GM12878 (cell line): Measurements from ENCODE around the gene SPOCD1. TPM values are rescaled to one million over a fixed set of nuclear protein-coding genes. Genes with fewer than 3 reads are reported as not detected.

Experiments used
- ATAC-seq: fragments of 200-7000 bp; cut with Tn5 transposase; 3 replicates; pipeline ENCODE4 v1.9.1; 2020; ENCODE audit warnings: mild to moderate bottlenecking, moderate library complexity
- BruUV-seq: library from RNA; stranded (reverse); fragments of 400-500 nt; replicated peaks from 2 replicates; lab custom pipeline; 2021; lab: Mats Ljungman, UMichigan
- CTCF ChIA-PET: fragments of 300-600 bp; sonication (Branson Sonifier 250); formaldehyde crosslinking; extraction: SDS; loops from one replicate; lab custom pipeline; 2021; ENCODE audit warnings: inconsistent platforms; lab: Yijun Ruan, JAX
- POLR2A ChIA-PET: fragments of 350-600 bp; formaldehyde crosslinking; extraction: SDS; loops from one replicate; lab custom pipeline; 2021; ENCODE audit warnings: inconsistent platforms; lab: Charles Lee
- RAD21 ChIA-PET: fragments of 300-600 bp; sonication (Branson Sonifier 250); formaldehyde crosslinking; loops from one replicate; lab custom pipeline; 2023; ENCODE audit warnings: antibody characterized with exemption; ENCODE audit not compliant: unreplicated experiment; lab: Charles Lee
- SMC1A ChIA-PET: fragments of 300-600 bp; sonication (Branson Sonifier 250); formaldehyde crosslinking; loops from one replicate; lab custom pipeline; 2023; ENCODE audit not compliant: unreplicated experiment, uncharacterized antibody; lab: Charles Lee
- DNase-seq: peaks from one replicate; pipeline ENCODE4 v3.0.0-alpha.2; 2011; ENCODE audit warnings: low read depth, low spot score
- FAIRE-seq: peaks from 3 replicates; lab custom pipeline; 2011; peaks lifted over from hg19 to GRCh38; lab: Jason Lieb, UNC
- H2AFZ ChIP-seq: 2 replicates; pipeline ENCODE4 v1.6.0; 2011; ENCODE audit warnings: low read depth, low read length, control low read depth; ENCODE audit not compliant: control insufficient read depth
- H3K27ac ChIP-seq: 2 replicates; pipeline ENCODE4 v1.5.1; 2011; ENCODE audit warnings: control low read depth; ENCODE audit not compliant: control insufficient read depth, insufficient read depth
- H3K27me3 ChIP-seq, 2 experiments: replicated peaks in 1 of 2; 2 replicates each; pipeline versions ENCODE4 v1.6.0 to v1.6.1; 2011; ENCODE audit warnings: low read length in 1 of 2; ENCODE audit not compliant: control insufficient read depth in 2 of 2, insufficient read depth in 2 of 2
- H3K36me3 ChIP-seq, 2 experiments: 2 replicates each; pipeline ENCODE4 v1.5.1; 2011; ENCODE audit warnings: low read length in 1 of 2; ENCODE audit not compliant: control insufficient read depth in 2 of 2, insufficient read depth in 2 of 2
- H3K4me1 ChIP-seq: 2 replicates; pipeline ENCODE4 v1.6.1; 2011; ENCODE audit warnings: mild to moderate bottlenecking, low read length, moderate library complexity, mixed read lengths; ENCODE audit not compliant: control insufficient read depth, insufficient read depth
- H3K4me2 ChIP-seq: 2 replicates; pipeline ENCODE4 v1.6.0; 2011; ENCODE audit warnings: control low read depth; ENCODE audit not compliant: control insufficient read depth, insufficient read depth
- H3K4me3 ChIP-seq: fragments of 200-600 bp; sonication (generic); 2 replicates; pipeline ENCODE4 v1.5.1; 2016
- H3K79me2 ChIP-seq: 2 replicates; pipeline ENCODE4 v1.6.0; 2011; ENCODE audit warnings: low read length; ENCODE audit not compliant: control insufficient read depth, insufficient read depth
- H3K9ac ChIP-seq: 2 replicates; pipeline ENCODE4 v1.8.0; 2011; ENCODE audit warnings: low read length, control low read depth, mixed read lengths; ENCODE audit not compliant: control insufficient read depth, insufficient read depth
- H3K9me3 ChIP-seq: replicated peaks from 3 replicates; pipeline ENCODE4 v1.5.1; 2011; ENCODE audit warnings: mild to moderate bottlenecking, low read length; ENCODE audit not compliant: control insufficient read depth, insufficient read depth
- H4K20me1 ChIP-seq: 2 replicates; pipeline ENCODE4 v1.6.0; 2011; ENCODE audit not compliant: control insufficient read depth, insufficient read depth
- EZH2 ChIP-seq: IDR thresholded peaks from 2 replicates; pipeline ENCODE4 v1.6.1; 2012; ENCODE audit warnings: low read depth, mild to moderate bottlenecking, control low read depth, inconsistent platforms, low read length, borderline replicate concordance; ENCODE audit not compliant: control insufficient read depth
- HSF1 ChIP-seq: fragments of 150-350 bp; IDR thresholded peaks from 2 replicates; pipeline ENCODE4 v1.6.1; 2014; ENCODE audit warnings: mild to moderate bottlenecking, low read depth, low read length
- IRF3 ChIP-seq: fragments of 450-650 bp; IDR thresholded peaks from 2 replicates; pipeline ENCODE4 v1.6.1; 2014; ENCODE audit warnings: mild to moderate bottlenecking
- NRF1 ChIP-seq: conservative IDR thresholded peaks from 2 replicates; pipeline ENCODE4 v1.6.1; 2011; ENCODE audit warnings: mild to moderate bottlenecking, low read depth, low read length, improper control_type of control experiment
- SPI1 ChIP-seq: IDR thresholded peaks from 2 replicates; pipeline ENCODE4 v1.6.1; 2011; ENCODE audit warnings: low read depth, mild to moderate bottlenecking, low read length, moderate library complexity, borderline replicate concordance; ENCODE audit not compliant: insufficient read depth
- whole genome bisulfite sequencing: methylation state at CpG from one replicate; pipeline ENCODE4 v1.1.6; 2016; ENCODE audit warnings: low lambda C conversion rate; ENCODE audit not compliant: insufficient replicate concordance, insufficient coverage; ENCODE audit errors: missing lambda C conversion rate; 5-methylcytosine and 5-hydroxymethylcytosine counted together
- in situ Hi-C: fragments of 300-500 bp; cut with MboI; formaldehyde crosslinking; loops from 9 replicates; pipeline ENCODE4 v1.14.3; 2018; ENCODE audit warnings: mixed read lengths
- intact Hi-C: fragments of 100-400 bp; cut with micrococcal nuclease; formaldehyde crosslinking; loops from one replicate; pipeline ENCODE4 v1.14.2; 2022; ENCODE audit not compliant: unreplicated experiment
- polyA plus RNA-seq, 11 experiments: library from polyadenylated mRNA; depleted of rRNA in 4 of 11; unstranded in 6 of 11; stranded (reverse) in 5 of 11; fragments of >200 nt; fragmentation: Nextera tagmentation in 4 of 11; fragmentation: Illumina TruSeq in 1 of 11; extraction: Ambion mirVana in 4 of 11; extraction: Trizol in 1 of 11; gene quantifications; 1 replicate in 1 of 11; 2 replicates in 10 of 11; pipeline versions ENCODE4 v1.2.1 to v1.2.3, GENCODE V29; 2011 to 2016; ENCODE audit warnings: inconsistent platforms in 2 of 11, missing spikeins in 2 of 11, low read depth in 1 of 11
- total RNA-seq, 4 experiments: library from RNA; depleted of rRNA in 3 of 4; stranded (reverse); fragments of >200 nt in 3 of 4; fragmentation: Illumina TruSeq in 1 of 4; extraction: Trizol in 1 of 4; gene quantifications; 2 replicates each; pipeline versions ENCODE4 v1.2.1 to v1.2.3, GENCODE V29; 2013 to 2021

The SPOCD1 gene
- total and polyA plus RNA-seq, 10 of the 15 experiments (the other 5 are each of a cell fraction or from before 2014, with no cell fraction given): 0.02 to 0.65 (median 0.13) TPM; not detected in 4

DNA sequence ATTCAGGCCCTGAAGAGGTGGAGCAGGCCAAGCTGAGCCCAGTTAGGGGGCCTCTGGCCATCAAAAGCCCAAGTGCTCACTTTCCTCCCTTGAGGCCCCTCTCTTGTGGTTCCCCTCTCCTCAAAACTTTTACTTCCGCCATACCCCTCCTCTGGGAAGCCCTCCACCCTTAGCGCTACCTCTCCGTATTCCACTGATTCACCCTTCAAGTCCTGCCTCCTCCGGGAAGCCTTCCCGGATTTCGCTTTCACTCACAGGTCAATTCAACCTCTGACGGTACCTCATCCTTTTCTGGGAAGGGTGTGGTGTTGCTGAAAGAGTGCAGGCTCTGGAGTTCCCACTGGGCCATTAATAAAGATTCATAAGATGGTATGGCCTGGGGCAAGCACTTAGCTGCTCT is 19.1 kb downstream of the SPOCD1 start:
- ChIA-PET POLR2A (no interaction called here), SMC1A (no interaction called here), CTCF (interaction anchor here (5.5 kb wide), 1 partner anchor 8 kb away, joined by 27 read pairs; no protein-coding TSS in a partner anchor), RAD21 (no interaction called here)
- no peak for ATAC-seq
- Histone ChIP-seq H3K9ac (no peak overlapping the region), H4K20me1 (no peaks in the 10 kb centered on the region), H3K36me3 (no peaks in the 10 kb centered on the region), H2AFZ (no peak overlapping the region), H3K79me2 (no peaks in the 10 kb centered on the region), H3K4me3 (no peak overlapping the region), H3K9me3 (no peaks in the 10 kb centered on the region), H3K27ac (no peak overlapping the region), H3K27me3 (peaks cover 0 to 4% of the 10 kb centered on the region in 2 experiments), H3K4me1 (no peaks in the 10 kb centered on the region), H3K4me2 (no peak overlapping the region)
- intact Hi-C loops (no loop called here), in situ Hi-C loops (loop anchor here (5.0 kb wide), 1 partner anchor 139 kb away; no protein-coding TSS in a partner anchor)
- no peak for FAIRE-seq
- TF ChIP-seq IRF3 (no peak), SPI1 (no peak)
- 37% methylated on average over 7 of the region's 7 CpGs for WGBS
- BruUV-seq: no TSS peak
- DNase-seq: no peak

DNA sequence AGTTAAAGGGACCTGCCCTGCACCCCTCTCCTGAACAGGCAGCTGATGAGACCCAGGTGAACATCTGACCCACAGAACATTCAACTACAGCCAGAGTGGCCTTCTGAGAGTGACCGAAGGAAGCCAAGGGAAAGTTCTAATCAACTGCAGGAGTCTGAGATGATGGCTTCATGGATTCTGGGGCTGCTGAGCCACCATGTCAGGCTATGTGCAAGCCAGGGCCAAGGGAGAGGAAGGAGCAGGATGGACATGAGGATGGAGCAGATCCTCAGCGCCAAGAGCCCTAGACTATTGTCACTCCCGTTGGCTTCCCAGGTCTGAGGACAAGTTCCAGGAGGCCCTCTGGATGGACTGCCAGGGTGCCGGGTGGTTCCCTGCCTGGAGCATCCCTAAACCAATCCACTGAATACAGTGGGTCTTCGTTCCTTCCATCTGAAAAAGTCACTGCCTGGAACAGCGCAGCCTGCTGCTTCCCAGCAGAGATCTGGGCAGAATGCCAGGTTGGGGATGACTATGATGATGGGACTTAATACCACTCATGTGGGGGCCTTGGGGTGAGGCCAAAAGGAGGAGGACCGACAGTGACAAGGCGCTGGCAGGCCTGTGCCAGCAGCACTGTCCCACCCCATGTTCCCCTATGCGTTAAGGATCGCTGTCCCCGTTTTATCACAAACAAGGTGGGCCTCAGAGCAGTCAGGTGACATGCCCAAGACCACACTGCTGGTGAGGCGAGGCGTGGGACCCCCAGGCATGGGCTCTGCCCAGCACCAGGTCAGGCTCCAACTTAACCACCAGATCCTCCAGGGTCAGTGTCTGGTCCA is 19.8 kb downstream of the SPOCD1 start:
- Histone ChIP-seq H3K9ac (no peak overlapping the region), H3K9me3 (no peaks in the 10 kb centered on the region), H3K27ac (no peak overlapping the region), H3K4me2 (no peak overlapping the region), H3K36me3 (no peaks in the 10 kb centered on the region), H3K4me3 (no peak overlapping the region), H3K4me1 (no peaks in the 10 kb centered on the region), H3K79me2 (no peaks in the 10 kb centered on the region), H3K27me3 (peaks cover 0 to 4% of the 10 kb centered on the region in 2 experiments), H4K20me1 (no peaks in the 10 kb centered on the region), H2AFZ (no peak overlapping the region)
- intact Hi-C loops (no loop called here), in situ Hi-C loops (loop anchor here (5.0 kb wide), 1 partner anchor 139 kb away; no protein-coding TSS in a partner anchor)
- TF ChIP-seq EZH2: no peak
- no peak for TF ChIP-seq HSF1
- no peak for TF ChIP-seq NRF1
- SMC1A ChIA-PET: interaction anchor here (1.0 kb wide), 1 partner anchor 88 kb away, joined by 5 read pairs; no protein-coding TSS in a partner anchor
- no peak for FAIRE-seq
- no peak for ATAC-seq
- RAD21 ChIA-PET: no interaction called here
- DNase-seq: no peak
- no TSS peak for BruUV-seq
- POLR2A ChIA-PET: interaction anchor here (1.1 kb wide), 1 partner anchor 10 kb away, joined by 3 read pairs; no protein-coding TSS in a partner anchor
- CTCF ChIA-PET: interaction anchor here (1.3 to 1.8 kb wide), 2 partner anchors 132 to 167 kb away, joined by 3 to 5 read pairs; no protein-coding TSS in a partner anchor
- WGBS: 41% methylated on average over 13 of the region's 13 CpGs
